Measurements from ENCODE around the gene DGKH. TPM values are rescaled to one million over a fixed set of nuclear protein-coding genes. Genes with fewer than 3 reads are reported as not detected.
"Not testable (repeated sequence)": the region's sequence is repeated elsewhere in the genome, so short reads cannot be mapped to it uniquely, and the experiment has no call there.

Gene DGKH
- total RNA-seq, 1 donor from 2014 or later, result 11.4 TPM

DNA sequence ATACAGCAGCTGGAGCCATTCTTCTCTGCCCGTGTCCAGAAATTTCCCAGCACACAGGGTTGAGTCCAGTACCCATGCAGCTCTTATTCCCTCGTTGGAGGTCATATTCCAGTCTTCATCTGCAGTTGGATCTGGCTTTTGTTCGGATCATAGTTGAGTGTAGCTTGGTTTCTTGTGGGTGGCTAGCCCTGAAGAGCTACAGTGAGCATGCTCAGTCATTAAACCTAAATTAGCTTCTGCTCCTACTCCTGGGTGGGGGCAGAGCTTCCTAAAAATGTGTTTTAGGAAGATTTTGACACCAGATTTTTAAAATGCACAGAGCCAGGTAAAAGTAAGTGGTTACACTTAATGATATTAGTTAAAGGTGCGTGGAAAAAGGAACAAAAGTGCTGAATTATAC is 64.4 kb downstream of the DGKH start:
- DNase-seq (ENCODE audit: low read depth in 2 of 2), result no peak

GRCh38 chr13:42113478-42113877 is 65.0 kb downstream of the DGKH start:
- no peak for DNase-seq (ENCODE audit: low read depth in 2 of 2)

- no peak for DNase-seq (ENCODE audit: low read depth in 2 of 2)
Measured at GRCh38 chr13:42114278-42114677, 65.8 kb downstream of the DGKH start.

DNA sequence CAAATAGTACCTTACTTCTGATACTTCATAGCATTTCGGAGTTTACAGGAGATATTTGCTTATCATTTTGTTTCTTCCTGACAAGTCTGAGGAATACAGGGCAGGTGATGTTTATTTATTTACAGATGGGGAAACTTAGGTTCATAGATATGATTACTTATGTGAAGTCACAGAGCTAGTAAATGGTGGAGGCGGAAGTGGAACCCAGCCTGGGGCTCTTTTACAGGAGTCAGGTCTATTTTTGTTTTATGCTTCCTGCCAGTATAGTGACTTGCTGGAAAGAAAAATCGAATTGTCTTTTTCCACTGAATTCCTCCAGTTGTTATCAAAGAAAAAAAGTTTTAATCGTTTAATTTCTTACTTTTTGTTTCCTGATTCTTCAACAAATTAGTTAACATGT is 66.5 kb downstream of the DGKH start:
- DNase-seq (ENCODE audit: low read depth in 2 of 2), result no peak

DNA sequence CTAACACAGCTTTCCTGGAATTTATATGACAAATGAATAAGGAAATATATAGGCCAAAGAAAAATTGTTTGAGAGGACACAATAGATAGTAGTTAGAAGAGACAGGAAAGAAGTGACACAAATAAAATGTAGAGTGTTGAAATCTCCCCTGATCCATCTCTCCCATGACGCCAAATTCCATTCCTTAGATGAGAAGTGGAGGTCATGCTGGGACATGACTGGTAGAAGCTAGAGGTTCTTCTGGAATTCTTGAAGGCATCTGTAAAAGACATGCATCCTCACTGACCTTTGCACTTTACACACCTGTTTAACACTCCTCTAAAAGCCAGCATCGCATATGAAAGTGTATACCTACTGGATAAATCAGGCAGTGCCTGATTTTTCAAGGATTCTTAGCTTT is 67.8 kb downstream of the DGKH start:
- no peak for DNase-seq (ENCODE audit: low read depth in 2 of 2)

DNA sequence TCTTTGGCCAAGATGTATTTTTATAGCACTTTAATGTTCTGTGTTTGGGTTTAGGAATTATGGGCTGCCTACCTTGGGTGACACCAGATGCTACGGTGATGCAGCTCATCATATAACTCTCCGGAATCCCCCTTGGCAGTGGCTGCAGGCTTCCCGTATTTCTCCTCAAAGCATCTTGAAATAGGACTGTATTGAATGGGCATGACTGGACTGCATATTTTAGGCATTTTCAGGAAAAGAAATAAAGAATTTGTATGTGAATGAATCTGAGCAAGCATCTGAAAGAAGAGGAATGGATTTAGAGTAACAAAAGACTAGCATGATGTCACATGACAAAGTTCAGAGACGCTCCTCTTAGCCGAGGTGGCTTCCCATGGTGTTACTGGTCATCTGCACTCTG is 70.6 kb downstream of the DGKH start:
- DNase-seq (ENCODE audit: low read depth in 2 of 2), result no peak

GRCh38 chr13:42119875-42120274 is 71.4 kb downstream of the DGKH start:
- no peak for DNase-seq (ENCODE audit: low read depth in 2 of 2)

GRCh38 chr13:42123600-42123999 is 75.2 kb downstream of the DGKH start:
- no peak for DNase-seq (ENCODE audit: low read depth in 2 of 2)

- no peak for DNase-seq (ENCODE audit: low read depth in 2 of 2)
Measured at GRCh38 chr13:42125046-42125445, 76.6 kb downstream of the DGKH start.

DNA sequence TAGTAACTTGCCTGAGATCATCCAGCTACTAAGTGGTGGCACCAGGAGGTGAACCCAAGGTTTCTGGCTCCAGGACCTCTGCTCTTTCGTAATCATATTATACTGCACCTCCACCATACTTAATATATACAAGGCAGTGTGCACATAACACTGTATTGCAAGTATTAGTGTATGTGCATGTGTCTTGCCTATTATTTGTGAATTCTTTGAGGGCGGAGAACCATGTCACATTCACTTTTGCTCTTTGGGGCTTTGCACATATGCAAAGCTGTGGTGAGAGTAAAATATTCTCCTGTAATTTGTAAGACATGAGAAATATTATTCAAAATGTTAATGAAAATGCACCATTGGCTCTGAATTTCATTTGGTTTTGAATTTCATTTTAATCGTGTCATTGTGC is 78.6 kb downstream of the DGKH start:
- DNase-seq (ENCODE audit: low read depth in 2 of 2), result no peak

GRCh38 chr13:42129033-42129432 is 80.6 kb downstream of the DGKH start:
- no peak for DNase-seq (ENCODE audit: low read depth in 2 of 2)

GRCh38 chr13:42136518-42136917 is 88.1 kb downstream of the DGKH start:
- no peak for DNase-seq (ENCODE audit: low read depth in 2 of 2)

DNA sequence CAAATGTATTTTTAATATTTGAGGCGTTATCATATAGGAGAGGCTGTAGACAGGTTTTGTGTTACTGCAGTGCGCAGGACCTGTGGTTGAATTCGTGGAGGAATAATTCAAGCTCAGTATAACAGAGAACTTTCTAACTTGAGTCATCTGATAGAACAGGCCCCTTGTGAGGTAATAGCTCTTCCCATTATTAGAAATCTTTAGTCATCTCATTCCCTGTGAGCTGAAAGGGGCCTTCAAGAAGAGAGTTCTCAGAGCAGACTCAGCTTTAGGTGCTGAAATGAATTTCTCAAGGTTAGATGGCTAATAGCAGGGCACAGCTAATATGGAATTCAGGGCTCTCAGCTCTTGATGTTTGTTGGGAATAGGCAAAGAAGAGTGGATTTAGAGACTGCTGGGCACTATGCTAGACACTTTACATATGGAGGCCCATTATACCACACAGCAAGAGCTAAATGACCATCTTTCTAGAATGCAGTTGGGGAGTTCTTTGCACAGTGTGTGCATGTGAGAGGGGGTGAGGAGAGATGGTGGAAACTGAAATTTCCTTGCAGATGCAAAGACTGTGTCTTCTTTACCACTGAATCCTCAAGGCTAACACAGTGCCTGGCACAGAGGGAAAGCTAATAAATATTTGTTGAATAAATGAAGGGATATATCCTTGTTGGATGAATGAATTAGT is 89.5 kb downstream of the DGKH start:
- DNase-seq (ENCODE audit: low read depth in 2 of 2), result no peak

- DNase-seq (ENCODE audit: low read depth in 2 of 2), result no peak
Measured at GRCh38 chr13:42140494-42140893, 92.0 kb downstream of the DGKH start.

- DNase-seq (ENCODE audit: low read depth in 2 of 2), result not testable (repeated sequence)
Measured at GRCh38 chr13:42141052-42141451, 92.6 kb downstream of the DGKH start.

DNA sequence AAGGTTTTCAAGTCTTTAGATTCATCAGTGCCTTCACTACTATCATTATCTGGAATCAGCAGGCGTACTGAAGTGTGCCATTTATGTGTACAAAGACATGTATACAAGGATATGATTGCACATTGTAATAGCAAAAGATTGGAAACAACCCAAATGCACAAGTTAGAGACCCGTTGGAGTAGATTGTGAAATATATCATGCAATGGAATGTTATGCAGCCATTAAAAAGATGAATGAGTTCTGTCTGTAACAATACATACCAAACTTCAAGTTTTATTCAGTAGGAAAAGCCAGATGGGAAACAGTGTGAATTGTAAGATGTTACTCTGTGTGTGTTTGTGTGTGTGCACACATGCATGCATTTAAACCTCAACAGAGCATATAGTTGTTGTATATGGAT is 97.9 kb downstream of the DGKH start:
- DNase-seq (ENCODE audit: low read depth in 2 of 2), result no peak

GRCh38 chr13:42148538-42148937 is 100.1 kb downstream of the DGKH start:
- DNase-seq (ENCODE audit: low read depth in 2 of 2), result no peak

GRCh38 chr13:42149136-42149535 is 100.7 kb downstream of the DGKH start:
- DNase-seq (ENCODE audit: low read depth in 2 of 2), result no peak

DNA sequence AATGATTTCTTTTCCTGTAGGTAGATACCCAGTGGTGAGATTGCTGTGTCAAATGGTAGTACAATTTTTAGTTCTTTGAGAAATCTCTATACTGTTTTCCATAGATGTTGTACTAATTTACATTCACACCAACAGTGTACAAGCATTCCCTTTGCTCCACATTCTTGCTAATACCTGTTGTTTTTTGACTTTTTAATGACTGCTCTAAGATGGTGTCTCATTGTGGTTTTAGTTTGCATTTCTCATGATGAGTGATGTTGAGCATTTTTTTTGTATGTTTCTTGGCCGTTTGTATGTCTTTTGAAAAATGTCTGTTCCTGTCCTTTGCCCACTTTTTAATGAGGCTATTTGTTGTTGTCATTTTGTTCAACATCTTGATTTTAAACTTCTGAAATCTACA is 103.3 kb downstream of the DGKH start:
- no peak for DNase-seq (ENCODE audit: low read depth in 2 of 2)

DNA sequence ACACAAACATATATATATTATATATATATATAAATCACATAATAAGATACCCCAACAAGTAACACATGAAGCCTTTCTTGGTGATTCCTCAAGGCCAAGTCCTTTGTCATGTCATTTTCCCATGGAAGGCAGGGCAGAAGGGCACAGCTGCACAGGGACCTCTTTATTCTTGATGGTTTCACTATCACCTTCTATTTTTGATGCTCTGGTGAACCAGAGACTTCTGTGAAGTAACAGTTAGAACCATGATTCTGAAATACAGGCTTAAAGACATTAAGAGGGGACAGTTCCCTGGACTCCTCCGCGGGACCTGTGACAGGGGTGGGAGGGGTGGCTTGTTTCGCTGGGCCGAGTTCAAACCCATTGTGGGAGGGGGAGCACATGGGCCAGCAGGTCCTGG is 104.0 kb downstream of the DGKH start:
- no peak for DNase-seq (ENCODE audit: low read depth in 2 of 2)

DNA sequence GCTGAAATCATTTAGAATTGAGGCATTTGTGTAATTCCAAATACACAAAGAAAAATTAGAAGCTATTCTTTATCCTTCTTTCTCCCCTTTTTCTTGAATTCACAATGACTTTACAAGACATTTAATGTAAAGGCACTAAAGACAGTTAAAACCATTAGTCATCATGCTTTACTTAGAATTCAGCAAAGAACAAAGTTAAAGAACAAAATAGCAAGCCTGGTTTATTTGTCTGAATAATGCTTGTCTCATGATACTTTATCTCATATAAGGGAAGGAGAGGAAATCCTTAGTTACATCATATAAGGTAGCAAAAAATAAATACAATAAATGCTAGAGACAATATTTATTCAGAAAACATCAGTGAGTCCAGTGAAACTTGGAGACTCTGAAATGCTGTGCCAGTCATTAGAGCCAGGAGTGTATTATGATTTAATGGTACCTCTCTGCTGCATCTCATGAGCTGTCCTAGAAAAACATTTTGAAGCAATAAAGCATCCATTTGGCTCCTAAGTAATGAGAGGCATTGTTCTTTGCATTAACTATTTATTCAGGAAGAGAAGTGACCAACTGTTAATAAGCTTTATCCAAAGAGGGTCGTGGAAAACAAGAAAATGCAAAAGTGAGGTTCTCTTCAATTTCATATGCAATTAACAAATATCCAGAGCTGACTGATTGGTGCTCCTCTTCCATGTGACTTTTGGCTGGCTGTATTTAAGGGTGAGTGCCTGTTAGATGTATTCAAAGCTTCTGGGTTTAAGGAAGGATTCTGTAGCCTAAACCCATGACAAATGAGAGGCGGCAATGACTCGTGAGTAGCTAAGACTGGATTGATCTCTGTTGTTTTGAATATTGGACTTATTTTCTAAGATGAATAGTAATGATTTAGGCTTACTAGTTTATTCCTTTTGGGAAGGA is 105.0 kb downstream of the DGKH start:
- DNase-seq (ENCODE audit: low read depth in 2 of 2), result peak in 1 of 2 donors; percentile 31

GRCh38 chr13:42155251-42155650 is 106.8 kb downstream of the DGKH start:
- DNase-seq (ENCODE audit: low read depth in 2 of 2), result no peak

DNA sequence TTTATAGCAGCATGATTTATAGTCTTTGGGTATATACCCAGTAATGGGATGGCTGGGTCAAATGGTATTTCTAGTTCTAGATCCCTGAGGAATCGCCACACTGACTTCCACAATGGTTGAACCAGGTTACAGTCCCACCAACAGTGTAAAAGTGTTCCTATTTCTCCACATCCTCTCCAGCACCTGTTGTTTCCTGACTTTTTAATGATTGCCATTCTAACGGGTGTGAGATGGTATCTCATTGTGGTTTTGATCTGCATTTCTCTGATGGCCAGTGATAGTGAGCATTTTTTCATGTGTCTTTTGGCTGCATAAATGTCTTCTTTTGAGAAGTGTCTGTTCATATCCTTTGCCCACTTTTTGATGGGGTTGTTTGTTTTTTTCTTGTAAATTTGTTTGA is 114.9 kb downstream of the DGKH start:
- DNase-seq (ENCODE audit: low read depth in 2 of 2), result not testable (repeated sequence)
